Endothelial cell of umbilical vein (primary cell): ENCODE measurements around the gene SMARCAL1.

Experiments used
- EZH2 ChIP-seq: IDR thresholded peaks from 2 replicates; pipeline ENCODE4 v1.6.1; 2012; ENCODE audit warnings: borderline replicate concordance, low read depth, mild to moderate bottlenecking, moderate library complexity, low read length, inconsistent platforms; ENCODE audit not compliant: severe bottlenecking
- FOS ChIP-seq: IDR thresholded peaks from 2 replicates; pipeline ENCODE4 v1.6.1; 2011; ENCODE audit warnings: mild to moderate bottlenecking, low read length, moderate library complexity, borderline replicate concordance; ENCODE audit not compliant: insufficient read depth
- GATA2 ChIP-seq: IDR thresholded peaks from 2 replicates; pipeline ENCODE4 v1.7.0; 2011; ENCODE audit warnings: low read depth, mild to moderate bottlenecking, moderate library complexity, mixed read lengths, low read length; ENCODE audit not compliant: insufficient read length, insufficient read depth
- JUN ChIP-seq: IDR thresholded peaks from 2 replicates; pipeline ENCODE4 v1.6.1; 2011; ENCODE audit warnings: borderline replicate concordance, low read depth; ENCODE audit not compliant: insufficient read length, insufficient read depth
- MYC ChIP-seq: IDR thresholded peaks from one replicate; pipeline ENCODE4 v1.6.1; 2011; ENCODE audit warnings: mild to moderate bottlenecking, low read depth, low read length
- POLR2A ChIP-seq: IDR thresholded peaks from 2 replicates; pipeline ENCODE4 v1.6.1; 2012; ENCODE audit warnings: low read depth, mild to moderate bottlenecking, control low read depth, low read length
- POLR2AphosphoS5 ChIP-seq: IDR thresholded peaks from 2 replicates; pipeline ENCODE4 v1.6.1; 2012; ENCODE audit warnings: low read depth, mild to moderate bottlenecking, control low read depth, low read length, moderate library complexity; ENCODE audit not compliant: insufficient read depth
- TF ChIP-seq, protein P1 (sequence below), 2 donors: IDR thresholded peaks; 1 replicate in 1 of 2; 2 replicates in 1 of 2; pipeline ENCODE4 v1.5.1; 2011; ENCODE audit warnings: low read length in 2 of 2, mild to moderate bottlenecking in 2 of 2, moderate library complexity in 2 of 2, control low read depth in 1 of 2, inconsistent platforms in 1 of 2, low read depth in 1 of 2; ENCODE audit not compliant: insufficient read depth in 1 of 2; ENCODE audit errors: extremely low read depth in 1 of 2
- TF ChIP-seq, protein P2 (sequence below): IDR thresholded peaks from 2 replicates; pipeline ENCODE4 v1.6.1; 2011; ENCODE audit not compliant: insufficient read depth, insufficient read length

- TF ChIP-seq, protein P1, sequence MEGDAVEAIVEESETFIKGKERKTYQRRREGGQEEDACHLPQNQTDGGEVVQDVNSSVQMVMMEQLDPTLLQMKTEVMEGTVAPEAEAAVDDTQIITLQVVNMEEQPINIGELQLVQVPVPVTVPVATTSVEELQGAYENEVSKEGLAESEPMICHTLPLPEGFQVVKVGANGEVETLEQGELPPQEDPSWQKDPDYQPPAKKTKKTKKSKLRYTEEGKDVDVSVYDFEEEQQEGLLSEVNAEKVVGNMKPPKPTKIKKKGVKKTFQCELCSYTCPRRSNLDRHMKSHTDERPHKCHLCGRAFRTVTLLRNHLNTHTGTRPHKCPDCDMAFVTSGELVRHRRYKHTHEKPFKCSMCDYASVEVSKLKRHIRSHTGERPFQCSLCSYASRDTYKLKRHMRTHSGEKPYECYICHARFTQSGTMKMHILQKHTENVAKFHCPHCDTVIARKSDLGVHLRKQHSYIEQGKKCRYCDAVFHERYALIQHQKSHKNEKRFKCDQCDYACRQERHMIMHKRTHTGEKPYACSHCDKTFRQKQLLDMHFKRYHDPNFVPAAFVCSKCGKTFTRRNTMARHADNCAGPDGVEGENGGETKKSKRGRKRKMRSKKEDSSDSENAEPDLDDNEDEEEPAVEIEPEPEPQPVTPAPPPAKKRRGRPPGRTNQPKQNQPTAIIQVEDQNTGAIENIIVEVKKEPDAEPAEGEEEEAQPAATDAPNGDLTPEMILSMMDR (IDR thresholded peaks at IDR 0.05; ENCODE audit: extremely low read depth in 1 of 2, insufficient read depth in 1 of 2, low read depth in 1 of 2, low read length in 2 of 2): no peak
- no peak for TF ChIP-seq GATA2
- TF ChIP-seq EZH2: no peak
- TF ChIP-seq MYC: no peak
- no peak for TF ChIP-seq POLR2A
- TF ChIP-seq, protein P2, sequence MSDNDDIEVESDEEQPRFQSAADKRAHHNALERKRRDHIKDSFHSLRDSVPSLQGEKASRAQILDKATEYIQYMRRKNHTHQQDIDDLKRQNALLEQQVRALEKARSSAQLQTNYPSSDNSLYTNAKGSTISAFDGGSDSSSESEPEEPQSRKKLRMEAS: no peak
- TF ChIP-seq POLR2AphosphoS5: no peak
- no peak for TF ChIP-seq JUN
- no peak for TF ChIP-seq FOS
Measured at GRCh38 chr2:216469661-216470060, 57.4 kb downstream of the SMARCAL1 start.
